GM21515 (cell line): ENCODE data around the gene CACNA1G.

Experiments
- ATAC-seq: cut with Tn5 transposase; IDR thresholded peaks from one replicate; pipeline ENCODE4 v1.9.1; 2021; ENCODE audit not compliant: unreplicated experiment

CACNA1G gene

DNA sequence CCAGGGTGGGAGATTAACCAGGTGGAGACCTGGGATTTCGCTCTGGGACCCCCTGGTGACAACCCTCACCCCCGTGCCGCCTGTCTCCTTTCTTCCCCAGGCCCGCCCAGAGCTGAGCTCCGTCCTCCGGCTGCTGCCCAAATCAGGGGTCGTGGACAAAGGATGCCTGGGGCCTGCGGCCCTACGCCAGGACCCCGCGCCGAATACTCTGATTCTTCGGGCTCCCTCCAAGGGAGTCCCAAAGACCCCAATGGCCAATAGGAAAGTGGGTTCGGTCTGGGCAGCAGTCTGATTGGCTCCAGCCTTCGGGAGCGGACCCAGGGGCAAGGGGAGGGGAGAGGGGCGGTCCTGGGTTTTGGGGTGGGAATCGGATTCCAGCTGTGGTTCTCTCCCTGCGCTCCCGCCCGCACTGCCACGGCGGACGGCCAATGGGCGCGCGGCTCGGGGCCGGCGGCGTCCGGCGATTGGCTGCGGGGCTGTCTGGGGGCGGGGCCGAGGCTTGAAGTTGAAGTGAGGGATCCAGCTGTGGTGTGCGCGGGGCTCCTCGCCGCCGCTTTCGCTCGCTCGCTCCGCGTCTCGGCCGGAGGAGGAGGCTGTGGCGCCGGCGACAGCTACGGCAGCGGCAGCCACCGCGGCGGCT, at the start of gene CACNA1G:
CACNA1G (plus strand) TSS at position 531 of the 640 bp plus-strand sequence. CDS start 745 bp downstream, outside the sequence.
- ATAC-seq = peak; percentile 93

- ATAC-seq = peak; percentile 64
Measured at GRCh38 chr17:50511058-50511457, 49.5 kb upstream of the CACNA1G start.

DNA sequence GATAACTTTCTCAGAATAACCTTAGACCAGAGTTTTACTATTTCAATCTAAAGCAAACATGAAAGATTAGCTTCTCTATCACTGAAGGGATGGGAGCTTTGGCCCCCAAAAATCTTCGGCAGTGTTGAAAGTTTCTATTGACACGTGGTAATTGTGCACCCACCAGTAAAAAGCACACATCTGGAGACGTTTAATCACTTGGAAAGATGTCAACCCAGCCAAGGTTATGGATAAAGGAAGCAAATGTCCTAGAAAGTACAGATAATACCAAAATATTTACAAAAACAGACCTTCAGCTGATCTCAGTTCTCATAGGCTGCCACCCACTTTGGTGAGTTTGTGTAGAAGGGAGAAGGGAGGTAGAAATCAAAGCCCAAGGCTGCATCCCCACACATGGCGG, 47.0 kb upstream of the CACNA1G start:
- no peak for ATAC-seq

GRCh38 chr17:50514388-50514787, 46.1 kb upstream of the CACNA1G start:
- no peak for ATAC-seq

DNA sequence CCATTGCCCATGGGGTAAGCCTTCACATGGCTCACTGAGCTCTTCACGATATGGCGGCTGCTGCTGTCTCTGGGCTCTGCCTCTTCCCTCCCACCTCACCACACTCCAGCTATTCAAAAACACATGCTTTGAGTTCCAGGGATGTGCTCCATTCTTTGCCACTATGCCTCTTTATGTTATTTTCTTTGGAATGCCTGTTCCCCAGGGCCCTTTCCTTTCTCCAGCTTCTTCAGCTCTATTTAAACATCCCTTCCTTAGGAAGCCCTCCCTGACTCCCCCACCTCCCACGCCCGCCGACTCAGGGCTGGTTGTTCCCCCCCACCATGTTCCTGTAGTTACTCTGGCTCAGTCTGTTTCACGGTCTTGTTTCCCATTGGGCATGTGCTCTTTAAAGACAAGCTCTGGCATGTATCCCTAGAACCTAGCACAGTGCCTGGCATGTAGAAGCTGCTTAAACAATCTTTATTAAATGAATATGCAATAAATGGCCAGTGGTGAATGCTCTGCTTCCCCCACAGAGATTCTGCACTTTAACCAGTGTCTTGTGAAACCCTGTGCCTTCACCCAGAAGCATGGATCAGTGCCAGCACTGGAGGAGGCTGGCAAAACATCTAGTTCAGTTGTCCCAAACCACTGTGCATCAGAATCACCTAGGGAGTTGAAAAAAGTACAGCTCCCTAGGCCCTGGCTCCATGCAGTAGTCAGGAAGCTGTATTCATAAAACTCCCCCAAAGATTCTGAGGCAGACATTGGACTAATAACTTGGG, 45.4 kb upstream of the CACNA1G start:
- no peak for ATAC-seq

DNA sequence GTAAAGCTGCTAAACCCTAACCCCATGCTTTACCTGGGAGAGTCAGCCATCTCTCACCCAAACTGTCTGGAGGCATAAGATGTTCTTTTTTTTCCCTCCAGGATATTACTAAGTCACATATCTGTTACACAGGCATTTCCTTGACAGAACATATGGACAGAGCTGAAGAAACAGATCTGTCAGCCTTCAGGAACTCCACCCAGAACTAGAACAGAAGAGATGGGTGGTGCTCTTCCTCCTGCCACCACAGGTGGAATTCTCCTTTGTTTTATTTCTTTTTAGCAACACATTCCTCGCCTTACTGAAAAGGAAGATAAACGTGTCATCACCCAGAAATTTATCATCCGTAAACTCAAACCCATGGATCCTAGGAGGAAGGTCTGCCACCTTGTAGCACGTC, 43.5 kb upstream of the CACNA1G start:
- no peak for ATAC-seq

DNA sequence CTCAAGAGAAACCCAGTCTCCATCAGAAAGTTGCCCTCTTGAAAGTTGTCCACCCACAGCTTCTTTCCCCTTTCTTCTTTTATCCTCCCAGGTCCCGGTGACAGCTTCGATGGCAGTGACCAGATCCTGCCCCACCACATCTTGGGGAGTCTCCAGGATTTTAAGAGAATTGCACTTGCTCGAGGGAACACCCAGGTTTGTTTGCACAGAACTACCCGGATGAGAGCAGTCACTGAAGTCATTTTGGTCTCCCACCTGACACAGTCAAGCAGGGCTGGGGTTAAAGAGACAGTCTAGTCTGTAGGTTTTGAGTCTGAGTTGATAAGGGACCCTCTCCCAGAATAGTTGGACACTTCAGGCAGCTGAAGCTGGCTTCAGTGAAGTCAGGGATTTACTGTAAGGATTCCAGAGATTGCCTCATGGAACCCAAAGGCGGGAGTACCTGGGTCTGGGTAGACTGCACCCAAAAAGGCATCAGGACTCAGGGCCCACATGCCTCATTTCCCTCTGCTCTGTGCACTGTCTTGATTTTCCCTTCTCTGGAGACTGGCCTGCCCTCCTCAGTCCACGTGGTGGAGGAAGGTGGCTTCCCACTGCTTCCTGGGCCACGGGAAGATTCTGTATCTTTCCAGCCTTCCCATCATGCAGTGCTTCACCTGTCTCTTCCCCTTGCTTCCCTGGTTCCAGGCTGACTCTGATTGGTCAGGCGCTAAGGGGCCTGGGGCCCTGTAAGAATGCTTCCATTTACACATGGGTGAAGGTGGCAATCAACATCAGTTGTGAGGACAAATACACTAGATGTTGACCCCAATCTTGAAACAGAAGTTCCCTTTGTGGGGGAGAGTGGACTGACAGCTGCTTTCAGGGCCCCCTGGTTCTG, 42.8 kb upstream of the CACNA1G start:
- ATAC-seq = no peak

- ATAC-seq = no peak
Measured at GRCh38 chr17:50518384-50519023, 42.0 kb upstream of the CACNA1G start.

DNA sequence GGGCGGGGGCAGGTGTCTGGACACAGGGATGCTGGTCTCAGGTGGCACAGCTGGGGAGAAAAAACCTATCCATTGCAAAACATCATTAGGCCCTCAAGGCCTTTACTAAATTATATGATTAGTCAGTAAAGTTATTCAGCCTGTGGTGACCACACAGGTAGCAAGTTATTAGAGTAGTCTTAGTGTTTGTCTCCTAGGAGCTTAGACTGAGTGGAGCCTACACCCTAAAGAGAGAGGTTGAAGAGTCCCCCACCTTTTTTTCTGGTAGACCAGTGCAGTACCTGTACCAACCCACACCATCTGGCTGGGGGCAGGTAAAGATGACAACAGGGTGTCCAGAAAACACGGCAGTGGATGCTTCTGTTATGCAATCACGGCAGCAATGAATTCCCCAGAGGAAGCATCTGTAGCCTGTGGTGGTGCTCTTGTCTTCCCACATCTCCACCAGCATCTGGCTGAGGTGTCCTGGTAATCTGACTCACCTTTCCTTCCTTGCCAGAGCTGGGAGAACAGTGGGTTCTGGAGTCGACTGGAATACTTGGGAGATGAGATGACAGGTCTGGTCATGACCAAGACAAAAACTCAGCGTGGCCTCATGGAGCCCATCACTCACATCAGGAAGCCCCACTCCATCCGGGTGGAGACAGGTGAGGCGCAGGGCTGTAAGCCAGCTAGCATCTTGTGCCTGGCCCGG, 41.2 kb upstream of the CACNA1G start:
- ATAC-seq = no peak

- ATAC-seq = no peak
Measured at GRCh38 chr17:50520483-50520882, 40.0 kb upstream of the CACNA1G start.

DNA sequence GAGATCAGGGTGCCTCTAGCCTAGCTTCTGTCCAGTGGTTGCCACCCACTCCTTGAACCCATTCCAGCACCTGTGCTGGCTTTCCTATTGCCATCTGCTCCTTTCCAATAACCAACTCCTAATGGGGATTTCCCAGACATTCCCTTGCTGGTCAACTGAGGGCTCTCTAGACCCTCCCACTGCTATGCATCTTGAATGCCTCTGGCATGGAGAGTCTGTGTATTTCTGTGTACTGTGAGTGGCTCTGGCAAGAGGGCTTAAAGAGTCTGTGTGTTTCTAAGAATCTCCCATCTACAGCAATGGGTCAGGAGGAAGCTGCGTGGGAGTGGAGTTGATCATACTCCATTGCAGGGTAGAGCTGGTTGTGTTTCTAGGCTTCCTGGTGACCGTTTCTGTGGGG, 39.0 kb upstream of the CACNA1G start:
- ATAC-seq = no peak

DNA sequence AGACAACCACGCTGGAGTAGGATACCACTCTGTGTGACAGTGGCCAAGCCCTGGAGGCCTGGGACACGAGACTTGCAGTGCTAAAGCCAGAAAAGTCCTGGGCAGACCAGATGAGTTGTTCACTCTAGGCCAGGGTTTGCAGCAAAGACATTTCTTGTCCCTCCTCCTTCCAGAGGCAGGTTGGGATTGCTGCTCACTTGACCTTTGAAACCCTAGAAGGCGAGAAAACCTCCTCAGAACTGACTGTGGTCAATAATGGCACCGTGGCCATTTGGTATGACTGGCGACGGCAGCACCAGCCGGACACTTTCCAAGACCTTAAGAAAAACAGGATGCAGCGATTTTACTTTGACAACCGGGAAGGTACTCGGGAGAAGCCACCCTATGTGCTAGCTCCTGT, 37.7 kb upstream of the CACNA1G start:
- ATAC-seq = no peak

- no peak for ATAC-seq
Measured at GRCh38 chr17:50523208-50523607, 37.3 kb upstream of the CACNA1G start.

DNA sequence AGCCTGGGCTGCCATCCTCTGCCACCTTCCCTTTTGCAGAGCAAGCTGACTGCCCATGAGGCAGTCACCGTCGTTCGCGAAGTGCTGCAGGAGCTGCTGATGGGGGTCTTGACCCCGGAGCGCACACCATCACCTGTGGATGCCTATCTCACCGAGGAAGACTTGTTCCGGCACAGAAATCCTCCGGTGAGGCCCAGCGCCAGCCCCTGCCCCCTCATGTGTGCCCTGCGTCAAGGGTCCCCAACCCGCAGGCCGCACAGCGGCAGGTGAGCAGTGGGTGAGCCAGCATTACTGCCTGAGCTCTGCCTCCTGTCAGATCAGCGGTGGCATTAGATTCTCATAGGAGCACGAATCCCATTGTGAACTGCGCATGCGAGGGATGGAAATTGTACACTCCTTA, 35.7 kb upstream of the CACNA1G start:
- ATAC-seq = no peak

DNA sequence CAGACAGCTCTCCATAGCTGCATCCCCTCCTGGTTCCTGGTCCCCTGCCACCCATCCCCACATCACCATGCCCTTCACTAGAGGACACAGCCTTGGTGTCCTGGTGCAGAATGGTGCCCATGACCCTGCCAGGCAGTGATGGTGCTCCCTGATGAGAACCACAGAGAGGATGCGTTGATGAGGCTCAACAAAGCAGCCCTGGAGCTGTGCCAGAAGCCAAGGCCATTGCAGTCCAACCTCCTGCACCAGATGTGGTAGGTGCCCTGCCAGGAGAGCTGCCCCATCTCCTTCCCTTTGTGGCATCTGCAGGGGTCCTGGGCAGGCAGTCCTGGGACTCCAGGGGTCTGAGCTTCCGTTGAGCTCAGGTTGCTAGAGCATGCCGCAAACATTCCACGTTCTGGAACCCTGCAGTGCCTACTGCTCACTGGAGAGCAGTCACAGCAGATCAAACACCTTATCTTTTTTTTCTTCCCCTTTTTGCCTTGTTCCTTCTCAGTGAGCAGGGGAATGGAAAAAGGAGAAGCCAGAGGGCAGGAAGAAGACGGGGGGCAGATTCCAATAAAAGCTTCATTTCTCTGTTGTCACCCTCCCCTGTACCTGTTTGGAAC, 33.3 kb upstream of the CACNA1G start:
- no peak for ATAC-seq

DNA sequence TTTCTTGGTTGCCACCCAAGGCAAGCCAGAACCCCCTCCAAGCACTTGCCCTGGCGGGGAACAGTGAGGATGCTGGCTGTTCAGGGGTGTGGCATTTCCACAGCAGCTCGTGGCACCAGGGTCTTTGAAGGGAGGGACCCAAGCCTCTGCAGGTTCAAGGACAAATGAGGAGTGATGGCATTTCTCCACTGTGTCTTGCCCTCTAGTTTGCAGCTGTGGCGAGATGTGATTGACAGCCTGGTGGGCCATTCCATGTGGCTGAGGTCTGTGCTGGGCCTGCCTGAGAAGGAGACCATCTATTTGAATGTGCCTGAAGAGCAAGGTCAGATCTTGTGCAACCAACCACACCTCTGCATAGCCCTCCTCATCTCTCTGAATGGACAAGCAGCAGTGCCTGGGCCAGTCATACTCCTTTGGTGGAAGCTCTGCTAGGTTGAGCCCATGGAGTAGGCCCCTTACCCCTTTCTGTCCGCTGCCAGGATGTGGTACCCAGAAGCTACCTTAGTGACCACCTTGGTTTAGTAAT, 32.5 kb upstream of the CACNA1G start:
- no peak for ATAC-seq

- no peak for ATAC-seq
Measured at GRCh38 chr17:50529849-50530248, 30.7 kb upstream of the CACNA1G start.

DNA sequence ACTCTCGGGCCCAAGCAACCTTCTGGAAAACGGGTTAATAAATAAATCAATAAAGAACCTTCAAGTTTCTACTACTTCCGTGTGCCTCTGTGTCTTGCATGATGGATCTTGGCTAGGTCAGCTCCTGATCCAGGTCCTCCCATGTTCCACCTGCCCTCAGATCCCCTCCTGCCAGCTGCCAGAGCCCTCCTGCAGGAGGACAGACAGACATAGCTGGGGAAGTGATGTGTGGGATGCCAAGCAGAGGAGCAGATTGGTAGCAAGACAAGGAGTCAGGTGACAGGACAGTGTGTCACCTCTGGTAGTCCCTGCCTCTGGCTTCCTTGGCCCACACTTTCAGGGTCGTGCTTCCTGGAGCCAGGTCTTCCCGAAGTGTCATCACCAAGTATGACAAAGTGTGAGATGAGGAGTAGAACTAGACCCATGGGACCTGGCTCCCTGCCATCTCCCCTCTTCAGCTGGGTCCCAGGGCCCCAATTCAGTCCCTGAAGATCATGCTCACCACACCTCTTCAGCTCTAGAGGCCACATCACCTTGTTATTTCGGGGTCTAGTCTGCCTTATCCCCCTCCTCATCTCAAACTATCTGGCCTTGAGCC, 29.0 kb upstream of the CACNA1G start:
- ATAC-seq = no peak

DNA sequence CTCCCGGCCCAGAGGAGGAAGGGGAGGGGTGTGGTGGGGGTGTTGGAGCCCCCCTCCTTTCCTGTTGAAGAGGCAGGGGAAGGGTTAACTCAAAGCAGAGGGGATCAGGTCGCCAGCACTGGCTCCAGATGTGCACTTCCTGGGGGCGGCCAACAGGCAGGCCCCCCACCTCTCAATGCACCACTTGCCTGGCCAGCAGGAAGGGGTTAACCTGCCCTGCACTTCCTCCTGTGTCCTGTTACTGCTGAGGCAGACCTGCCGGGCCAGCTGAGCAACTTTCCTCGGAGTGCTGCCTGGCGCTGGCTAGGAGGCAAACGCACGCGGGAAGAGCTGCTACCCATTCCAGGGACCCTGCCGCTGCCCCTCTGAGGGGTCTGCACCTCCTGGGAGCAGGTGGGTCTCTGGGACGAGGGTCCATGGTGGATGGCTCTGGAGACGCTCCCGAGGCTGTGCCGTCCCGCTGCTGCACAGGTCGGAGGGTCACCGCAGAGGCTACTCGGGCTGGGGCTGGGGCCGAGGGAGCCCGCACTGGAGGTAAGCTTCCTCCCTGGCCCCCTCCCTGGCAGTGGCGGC, 28.0 kb upstream of the CACNA1G start, which contains the start of gene EPN3:
EPN3 (plus strand) TSS at position 284 of the 573 bp plus-strand sequence. CDS start 3,822 bp downstream, outside the sequence.
- no peak for ATAC-seq
